Right renal cortex interstitium (tissue), 3 donors: ENCODE measurements around the gene GPR137C. TPM values are rescaled to one million over a fixed set of nuclear protein-coding genes. Genes with fewer than 3 reads are reported as not detected.
"Not testable (repeated sequence)": the region's sequence is repeated elsewhere in the genome, so short reads cannot be mapped to it uniquely, and the experiment has no call there.

Experiments used
- DNase-seq, 3 donors: peaks; one replicate each; pipeline ENCODE4 v3.0.0-alpha.2; 2013; ENCODE audit warnings: low read depth in 3 of 3, low spot score in 2 of 3
- polyA plus RNA-seq, 3 donors: library from polyadenylated mRNA; unstranded; fragments of 120-200 nt; gene quantifications; one replicate each; pipeline ENCODE4 v1.2.1, GENCODE V29; 2013; ENCODE audit not compliant: insufficient read length in 3 of 3

Gene GPR137C
- polyA plus RNA-seq, 3 donors = 6.6 to 7.0 (median 6.9) TPM

- no peak for DNase-seq
Measured at GRCh38 chr14:52558688-52559087, 6.1 kb downstream of the GPR137C start.

- DNase-seq = no peak
Measured at GRCh38 chr14:52563120-52563519, 10.5 kb downstream of the GPR137C start.

- not testable (repeated sequence) for DNase-seq
Measured at GRCh38 chr14:52568454-52568853, 15.8 kb downstream of the GPR137C start.

- DNase-seq = no peak
Measured at GRCh38 chr14:52575858-52576257, 23.2 kb downstream of the GPR137C start.

GRCh38 chr14:52583544-52583943 lies 30.9 kb downstream of the GPR137C start:
- no peak for DNase-seq

GRCh38 chr14:52589646-52590045 lies 37.0 kb downstream of the GPR137C start:
- no peak for DNase-seq

GRCh38 chr14:52590318-52590717 lies 37.7 kb downstream of the GPR137C start:
- DNase-seq = no peak

- DNase-seq = no peak
Measured at GRCh38 chr14:52596320-52596719, 43.7 kb downstream of the GPR137C start.

GRCh38 chr14:52596861-52597260 lies 44.2 kb downstream of the GPR137C start:
- no peak for DNase-seq

GRCh38 chr14:52598568-52598967 lies 45.9 kb downstream of the GPR137C start:
- no peak for DNase-seq

GRCh38 chr14:52599974-52600373 lies 47.3 kb downstream of the GPR137C start:
- no peak for DNase-seq

GRCh38 chr14:52602131-52602530 lies 49.5 kb downstream of the GPR137C start:
- DNase-seq = no peak

- no peak for DNase-seq
Measured at GRCh38 chr14:52607061-52607460, 54.4 kb downstream of the GPR137C start.

GRCh38 chr14:52609445-52610044 lies 56.9 kb downstream of the GPR137C start:
- DNase-seq = no peak

GRCh38 chr14:52610187-52610586 lies 57.6 kb downstream of the GPR137C start:
- DNase-seq = no peak

- DNase-seq = no peak
Measured at GRCh38 chr14:52618602-52619001, 66.0 kb downstream of the GPR137C start.

- no peak for DNase-seq
Measured at GRCh38 chr14:52619687-52620086, 67.1 kb downstream of the GPR137C start.

GRCh38 chr14:52640137-52640536 lies 87.5 kb downstream of the GPR137C start:
- no peak for DNase-seq

- no peak for DNase-seq
Measured at GRCh38 chr14:52641745-52642144, 89.1 kb downstream of the GPR137C start.

GRCh38 chr14:52649511-52649910 lies 96.9 kb downstream of the GPR137C start:
- DNase-seq = no peak

GRCh38 chr14:52650774-52651173 lies 98.1 kb downstream of the GPR137C start:
- no peak for DNase-seq

- no peak for DNase-seq
Measured at GRCh38 chr14:52656905-52657304, 104.3 kb downstream of the GPR137C start.

GRCh38 chr14:52660325-52660724 lies 107.7 kb downstream of the GPR137C start:
- DNase-seq = no peak
